HL-60/S4 (cell line): ENCODE data around the gene CNNM4.

ENCODE experiments used
- in situ Hi-C: fragments of 300-500 bp; cut with MboI; formaldehyde crosslinking; loops from 2 replicates; pipeline ENCODE4 v1.14.3; 2022; ENCODE audit warnings: low sequenced_read_pairs

The CNNM4 gene

GRCh38 chr2:96831679-96832078, 71.0 kb downstream of the CNNM4 start:
- in situ Hi-C loops = no loop called here

GRCh38 chr2:96832408-96832753, 71.7 kb downstream of the CNNM4 start:
- in situ Hi-C loops = no loop called here

GRCh38 chr2:96832754-96833507, 72.2 kb downstream of the CNNM4 start:
- in situ Hi-C loops = no loop called here

DNA sequence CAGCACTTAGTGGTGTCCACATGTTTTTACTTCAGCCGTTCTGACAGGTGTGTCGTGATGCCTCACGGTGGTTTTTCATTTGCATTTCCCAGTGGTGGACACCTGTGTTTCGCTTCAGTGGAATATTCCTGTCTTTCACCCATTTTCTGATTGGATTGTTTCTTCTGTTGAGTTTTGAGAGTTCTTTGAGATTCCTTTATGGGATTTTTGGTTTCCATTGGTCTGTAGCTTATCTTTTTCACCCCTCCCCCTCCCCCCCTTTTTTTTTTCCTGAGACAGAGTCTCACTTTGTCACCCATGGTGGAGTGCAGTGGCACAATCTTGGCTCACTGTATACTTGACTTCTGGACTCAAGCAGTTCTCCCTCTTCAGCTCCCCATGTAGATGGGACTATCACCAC, 75.1 kb downstream of the CNNM4 start:
- in situ Hi-C loops = no loop called here

DNA sequence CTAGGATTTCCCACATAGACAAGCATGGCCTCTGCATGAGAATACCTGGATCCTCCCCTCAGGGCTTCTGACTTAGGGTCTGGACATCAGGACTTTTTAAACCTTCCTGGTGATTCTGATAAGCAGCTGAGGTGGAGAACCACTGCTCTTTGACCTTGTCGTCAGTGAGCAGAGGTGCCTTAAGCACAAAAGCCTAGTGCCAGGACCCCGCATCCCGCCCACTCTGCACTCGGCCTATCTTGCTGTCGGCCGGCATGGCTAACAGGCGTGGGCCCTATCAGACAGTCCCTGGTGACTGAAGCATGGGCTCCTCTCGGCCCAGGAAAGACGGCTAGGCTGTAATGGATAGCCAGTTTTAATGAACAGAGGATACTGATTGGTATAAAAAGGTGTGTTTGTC, 76.9 kb downstream of the CNNM4 start:
- in situ Hi-C loops = no loop called here

- in situ Hi-C loops = no loop called here
Observed at GRCh38 chr2:96838345-96839292, 77.9 kb downstream of the CNNM4 start.

GRCh38 chr2:96839293-96839874, 78.7 kb downstream of the CNNM4 start:
- in situ Hi-C loops = no loop called here

DNA sequence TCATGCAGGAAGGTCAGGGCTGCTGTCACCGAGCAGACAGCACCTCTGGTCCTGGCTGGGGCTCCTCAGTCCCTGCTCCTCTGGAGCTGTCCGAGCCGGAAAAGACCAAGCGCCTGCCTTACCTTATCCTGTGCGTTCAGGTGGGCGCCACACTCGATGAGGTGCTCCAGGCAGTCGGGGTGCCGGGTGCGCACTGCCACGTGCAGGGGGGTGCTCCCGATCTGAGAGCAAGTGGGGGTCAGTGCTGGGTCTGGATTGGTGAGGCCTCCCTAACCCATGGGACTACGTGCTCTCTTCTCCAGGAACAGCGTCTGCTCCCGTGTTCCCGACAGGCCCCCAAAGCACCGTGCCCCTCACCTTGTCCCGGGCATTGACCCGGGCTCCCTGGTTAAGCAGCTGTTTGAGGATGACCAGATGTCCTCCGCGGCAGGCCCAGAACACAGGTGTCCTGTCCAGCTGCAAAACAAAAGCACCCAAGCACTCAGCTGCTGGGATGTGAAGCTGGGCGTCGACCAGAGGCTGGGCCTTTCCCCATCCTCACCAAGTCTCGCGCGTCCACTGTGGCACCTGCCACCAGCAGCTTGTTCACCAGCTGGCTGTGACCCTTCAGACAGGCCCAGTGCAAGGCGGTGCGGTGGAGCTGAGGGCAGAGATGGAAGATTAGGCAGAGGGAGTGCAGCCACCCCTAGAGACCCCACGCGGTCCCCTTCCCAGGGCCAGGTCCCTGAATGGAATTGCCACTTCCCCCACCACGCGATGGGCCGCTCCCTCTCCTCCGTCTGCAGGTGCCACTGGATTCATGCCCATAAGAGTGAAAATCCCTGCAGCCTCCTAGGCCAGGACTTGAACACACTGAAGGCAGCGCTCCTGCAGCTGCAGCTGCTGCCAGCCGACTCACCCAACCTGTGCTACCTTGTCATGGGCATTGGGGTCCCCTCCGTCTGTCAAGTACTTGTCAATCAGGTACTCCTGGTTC, 79.5 kb downstream of the CNNM4 start:
- in situ Hi-C loops = no loop called here

GRCh38 chr2:96841701-96842495, 81.2 kb downstream of the CNNM4 start:
- in situ Hi-C loops = no loop called here

- in situ Hi-C loops = no loop called here
Observed at GRCh38 chr2:96842600-96842999, 81.9 kb downstream of the CNNM4 start.

DNA sequence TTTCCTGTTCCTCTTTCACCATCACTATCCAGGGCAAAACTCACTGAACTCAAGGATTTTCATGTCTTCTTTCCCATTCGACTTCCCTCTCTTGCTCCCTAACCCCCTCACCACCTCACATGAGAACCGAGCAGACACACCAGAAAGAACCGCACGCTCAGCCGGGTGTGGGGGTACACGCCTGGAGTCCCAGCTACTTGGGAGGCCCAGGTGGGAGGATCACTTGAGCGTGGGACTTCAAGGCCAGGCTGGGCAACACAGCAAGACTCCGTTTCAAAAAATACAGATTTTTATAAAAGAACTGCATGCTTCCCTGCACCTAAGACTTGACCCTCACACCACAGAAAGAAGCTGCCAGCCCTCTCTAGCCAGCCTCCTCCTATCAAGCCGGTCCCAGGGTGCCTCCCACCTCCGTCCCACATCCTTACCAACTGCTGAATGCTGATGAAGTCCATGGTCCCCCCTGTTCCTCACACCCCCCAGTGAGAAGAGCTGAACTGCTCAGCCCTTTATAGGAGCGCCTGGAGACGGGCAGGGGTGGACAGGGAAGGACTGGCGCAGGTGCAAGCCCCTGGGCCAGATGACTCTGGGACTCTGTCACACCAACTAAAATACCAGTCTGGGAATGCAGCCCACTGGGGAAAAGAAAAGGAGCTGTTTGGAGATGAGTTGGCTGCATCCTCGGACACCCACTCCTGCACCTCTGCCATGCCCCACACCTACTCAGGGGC, 83.0 kb downstream of the CNNM4 start, which contains the start of gene ANKRD23:
Gene ANKRD23, minus strand, starts transcription at position 484 of the 731 bp plus-strand sequence. Its CDS starts 29 bp downstream, at position 455.
- in situ Hi-C loops = no loop called here

DNA sequence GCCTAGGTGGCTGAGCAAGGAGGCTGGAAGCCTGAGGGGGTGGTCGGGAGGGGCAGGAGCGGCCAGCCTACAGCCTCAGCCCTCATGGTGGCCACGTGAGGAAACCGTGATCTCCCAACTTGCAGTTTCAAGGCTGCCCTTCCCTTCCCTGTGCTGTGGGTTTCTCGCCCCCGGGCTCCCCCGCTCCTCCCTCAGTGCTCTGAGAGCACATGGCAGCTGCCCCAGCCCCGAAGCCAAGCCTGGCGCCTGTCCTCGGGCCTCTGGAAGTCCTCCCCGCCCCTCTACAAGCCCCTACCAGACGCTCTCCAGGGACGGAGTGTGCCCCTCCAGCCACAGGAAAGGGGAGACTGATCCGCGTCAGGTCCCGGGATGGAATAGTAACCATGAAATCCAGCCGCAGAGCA, 83.7 kb downstream of the CNNM4 start:
- in situ Hi-C loops = no loop called here

- in situ Hi-C loops = no loop called here
Observed at GRCh38 chr2:96846825-96847224, 86.1 kb downstream of the CNNM4 start.

DNA sequence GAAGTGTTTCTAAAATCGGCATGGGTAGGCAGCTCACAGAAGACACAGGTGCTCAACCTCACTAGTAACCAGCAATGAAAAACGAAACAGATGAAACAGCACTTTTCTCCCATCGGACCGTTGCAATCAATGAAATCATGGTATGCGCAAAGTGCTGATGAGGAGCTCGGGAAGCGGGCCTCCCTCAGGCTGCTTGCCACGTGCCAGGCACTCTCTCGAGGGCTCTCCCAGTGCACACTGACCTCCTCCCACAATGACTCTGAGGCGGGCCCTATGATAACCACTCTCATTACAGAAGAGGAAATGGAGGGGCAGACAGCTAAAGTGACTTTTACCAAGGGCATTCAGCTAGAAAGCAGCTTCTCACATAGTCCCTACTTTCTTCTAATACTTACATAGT, 86.9 kb downstream of the CNNM4 start:
- in situ Hi-C loops = no loop called here

GRCh38 chr2:96848264-96848663, 87.6 kb downstream of the CNNM4 start:
- in situ Hi-C loops = no loop called here

DNA sequence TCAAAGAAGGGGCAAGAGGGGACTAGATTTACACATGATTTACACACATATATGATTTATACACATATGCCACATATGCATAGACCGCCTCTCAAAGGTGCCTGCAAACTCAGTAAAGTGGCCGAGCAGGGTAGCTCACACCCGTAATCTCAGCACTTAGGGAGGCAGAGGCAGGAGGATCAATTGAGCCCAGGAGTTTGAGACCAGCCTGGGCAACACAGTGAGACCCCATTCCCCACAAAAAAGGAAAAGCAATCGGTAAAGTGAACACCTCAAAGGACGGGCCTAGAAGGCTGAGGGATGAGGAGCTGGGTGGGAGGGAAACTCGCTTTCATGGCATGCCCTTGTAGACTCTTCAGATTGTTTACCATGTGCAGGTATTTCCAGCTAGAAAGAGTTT, 92.0 kb downstream of the CNNM4 start:
- in situ Hi-C loops = loop anchor here (25.0 kb wide), 1 partner anchor 260 kb away; the partner anchor contains the start of gene ANKRD36

DNA sequence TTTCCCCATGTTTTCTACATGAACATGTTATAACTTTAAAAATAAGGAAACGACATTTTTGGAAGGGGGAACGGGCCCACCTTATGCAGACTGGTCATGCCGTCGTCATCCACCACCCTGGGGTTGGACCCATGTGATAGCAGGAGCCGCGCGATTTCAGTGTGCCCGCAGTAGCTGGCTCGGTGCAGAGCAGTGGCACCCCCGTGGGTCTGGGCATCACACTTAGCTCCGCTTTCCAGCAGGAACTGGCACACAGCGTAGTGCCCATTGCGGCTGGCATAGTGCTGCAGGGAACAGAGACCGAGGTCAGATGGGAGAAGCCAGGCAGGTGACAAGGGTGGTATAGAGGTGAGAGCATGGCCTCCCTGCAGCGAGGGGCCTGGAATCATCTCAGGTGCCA, 92.6 kb downstream of the CNNM4 start:
- in situ Hi-C loops = loop anchor here (25.0 kb wide), 1 partner anchor 259 kb away; the partner anchor contains the start of gene ANKRD36

DNA sequence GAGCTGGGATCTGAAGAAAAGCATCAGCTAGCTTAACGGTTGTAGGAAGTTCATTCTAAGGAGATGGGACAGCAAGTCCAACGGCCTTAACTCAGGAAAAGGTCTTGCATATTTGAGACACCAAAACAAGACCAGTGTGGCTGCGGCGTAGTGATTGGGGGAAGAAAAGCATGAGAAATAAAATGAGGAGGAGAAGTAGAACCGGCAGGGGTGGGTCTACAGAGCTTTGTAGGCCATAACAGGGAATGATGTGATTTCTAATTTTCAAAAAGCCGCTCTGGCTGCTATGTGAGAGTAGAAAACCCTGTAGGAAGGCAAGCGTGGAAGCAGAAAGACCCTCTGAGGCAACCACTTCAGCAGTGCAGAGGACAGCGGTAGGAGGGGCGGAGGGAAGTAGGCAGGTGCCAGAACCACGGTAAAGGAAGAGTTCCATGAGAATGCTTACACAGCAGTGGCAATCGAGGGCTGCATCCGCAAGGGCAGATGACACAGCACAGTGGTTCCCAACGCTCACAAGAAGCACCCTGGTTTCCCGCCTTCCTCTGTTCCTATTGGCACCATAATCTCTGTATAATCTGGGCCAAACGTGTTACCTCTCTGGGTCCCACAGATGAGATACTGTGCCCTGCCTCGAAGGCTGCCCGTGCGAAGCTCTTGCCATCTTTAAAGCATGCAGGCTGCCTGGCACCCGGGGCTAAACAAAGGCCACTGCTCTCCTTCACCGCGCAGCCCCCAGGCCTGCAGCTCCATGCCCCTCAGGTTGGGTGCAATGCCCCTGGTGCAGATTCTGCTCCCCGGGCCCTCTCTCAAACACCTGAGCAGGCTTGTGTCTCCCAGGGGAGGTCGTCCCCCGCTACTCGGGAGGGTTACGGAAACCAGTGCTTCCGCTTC, 96.3 kb downstream of the CNNM4 start:
- in situ Hi-C loops = loop anchor here (5.0 to 25.0 kb wide), 2 partner anchors 95 to 255 kb away; partner anchors contain the start of gene ANKRD36
